MCF 10A (cell line): ENCODE measurements around the gene DIAPH3. TPM values are rescaled to one million over a fixed set of nuclear protein-coding genes. Genes with fewer than 3 reads are reported as not detected.

Source experiments
- BruUV-seq: library from RNA; stranded (reverse); fragments of 400-500 nt; replicated peaks from 2 replicates; lab custom pipeline; 2021; lab: Mats Ljungman, UMichigan
- CTCF ChIA-PET: fragments of 300-600 bp; sonication (Branson Sonifier 250); formaldehyde crosslinking; extraction: SDS; loops from one replicate; lab custom pipeline; 2021; ENCODE audit warnings: antibody characterized with exemption, inconsistent platforms; lab: Yijun Ruan, JAX
- POLR2A ChIA-PET: fragments of 300-600, 350-650 bp; sonication (Branson Sonifier 250); formaldehyde crosslinking; extraction: SDS; loops from one replicate; lab custom pipeline; 2020; ENCODE audit warnings: antibody characterized with exemption, inconsistent platforms; lab: Yijun Ruan, JAX
- DNase-seq: peaks from one replicate; pipeline ENCODE4 v3.0.0-alpha.2; 2018; ENCODE audit not compliant: unreplicated experiment
- H3K27ac Mint-ChIP-seq: one replicate; pipeline ENCODE4 v1.8.0; 2022; ENCODE audit warnings: mild to moderate bottlenecking, low read depth, mixed read lengths; ENCODE audit not compliant: unreplicated experiment
- H3K27me3 Mint-ChIP-seq: one replicate; pipeline ENCODE4 v1.8.0; 2022; ENCODE audit warnings: mixed read lengths; ENCODE audit not compliant: insufficient read depth, unreplicated experiment
- H3K36me3 Mint-ChIP-seq: one replicate; pipeline ENCODE4 v1.8.0; 2022; ENCODE audit warnings: mild to moderate bottlenecking, moderate library complexity, mixed read lengths; ENCODE audit not compliant: insufficient read depth, unreplicated experiment
- H3K4me1 Mint-ChIP-seq: one replicate; pipeline ENCODE4 v1.8.0; 2022; ENCODE audit warnings: mixed read lengths; ENCODE audit not compliant: insufficient read depth, unreplicated experiment
- H3K4me3 Mint-ChIP-seq: one replicate; pipeline ENCODE4 v1.8.0; 2022; ENCODE audit warnings: mild to moderate bottlenecking, moderate library complexity, mixed read lengths; ENCODE audit not compliant: unreplicated experiment
- H3K9me3 Mint-ChIP-seq: one replicate; pipeline ENCODE4 v1.8.0; 2022; ENCODE audit warnings: mixed read lengths; ENCODE audit not compliant: unreplicated experiment
- CTCF ChIP-seq: fragments of 200-600 bp; IDR thresholded peaks from one replicate; pipeline ENCODE4 v1.8.0; 2022; ENCODE audit warnings: antibody characterized with exemption, mild to moderate bottlenecking; ENCODE audit not compliant: unreplicated experiment
- intact Hi-C: fragments of 100-400 bp; cut with micrococcal nuclease; formaldehyde crosslinking; loops from 2 replicates; pipeline ENCODE4 v1.14.1; 2022
- total RNA-seq: library from RNA; stranded (reverse); gene quantifications from 2 replicates; pipeline ENCODE4 v1.2.3, GENCODE V29; 2022

DIAPH3 gene
- total RNA-seq, 1 experiment from 2014 or later, result 34.7 TPM

- ChIA-PET CTCF (interaction anchor here (1.9 to 4.4 kb wide), 2 partner anchors 232 to 283 kb away, joined by 6 to 16 read pairs; no protein-coding TSS in a partner anchor), POLR2A (no interaction called here)
- intact Hi-C loops, result no loop called here
- no peaks in the 10 kb centered on the region for H3K36me3 Mint-ChIP-seq
- TF ChIP-seq CTCF, result no peak
- no peak overlapping the region for H3K4me3 Mint-ChIP-seq
- H3K9me3 Mint-ChIP-seq, result no peaks in the 10 kb centered on the region
- DNase-seq, result no peak
- no peak overlapping the region for H3K27ac Mint-ChIP-seq
- no peaks in the 10 kb centered on the region for H3K4me1 Mint-ChIP-seq
- H3K27me3 Mint-ChIP-seq, result no peaks in the 10 kb centered on the region
- no TSS peak for BruUV-seq
These were observed 489.1 kb downstream of the DIAPH3 start for GRCh38 chr13:59674616-59675015.

GRCh38 chr13:59673286-59673685 lies 490.4 kb downstream of the DIAPH3 start:
- no peak for DNase-seq
- H3K9me3 Mint-ChIP-seq, result no peaks in the 10 kb centered on the region
- intact Hi-C loops, result no loop called here
- H3K36me3 Mint-ChIP-seq, result no peaks in the 10 kb centered on the region
- no peaks in the 10 kb centered on the region for H3K4me1 Mint-ChIP-seq
- CTCF ChIA-PET, result interaction anchor here (1.9 to 4.4 kb wide), 2 partner anchors 233 to 282 kb away, joined by 6 to 16 read pairs; no protein-coding TSS in a partner anchor
- no TSS peak for BruUV-seq
- TF ChIP-seq CTCF, result no peak
- no peak overlapping the region for H3K27ac Mint-ChIP-seq
- H3K4me3 Mint-ChIP-seq, result no peak overlapping the region
- POLR2A ChIA-PET, result no interaction called here
- H3K27me3 Mint-ChIP-seq, result no peaks in the 10 kb centered on the region

GRCh38 chr13:59672445-59672844 lies 491.3 kb downstream of the DIAPH3 start:
- no peak for DNase-seq
- ChIA-PET CTCF (interaction anchor here (0.9 to 4.4 kb wide), 5 partner anchors 9 to 281 kb away, joined by 3 to 16 read pairs (median 4); no protein-coding TSS in a partner anchor), POLR2A (no interaction called here)
- no peak for TF ChIP-seq CTCF
- Mint-ChIP-seq H3K36me3 (no peaks in the 10 kb centered on the region), H3K9me3 (no peaks in the 10 kb centered on the region), H3K4me3 (no peak overlapping the region), H3K27ac (no peak overlapping the region), H3K27me3 (no peaks in the 10 kb centered on the region), H3K4me1 (no peaks in the 10 kb centered on the region)
- BruUV-seq, result no TSS peak
- intact Hi-C loops, result no loop called here

GRCh38 chr13:59671881-59672280 lies 491.8 kb downstream of the DIAPH3 start:
- no TSS peak for BruUV-seq
- no peak for TF ChIP-seq CTCF
- Mint-ChIP-seq H3K27ac (no peak overlapping the region), H3K4me1 (no peaks in the 10 kb centered on the region), H3K36me3 (no peaks in the 10 kb centered on the region), H3K4me3 (no peak overlapping the region), H3K27me3 (no peaks in the 10 kb centered on the region), H3K9me3 (no peaks in the 10 kb centered on the region)
- POLR2A ChIA-PET, result no interaction called here
- intact Hi-C loops, result no loop called here
- DNase-seq, result no peak
- CTCF ChIA-PET, result interaction anchor here (0.6 to 4.4 kb wide), 6 partner anchors 9 to 339 kb away, joined by 3 to 16 read pairs (median 4); no protein-coding TSS in a partner anchor
